ENCODE measurements around the gene NDUFA9.

NDUFA9 gene

GRCh38 chr12:4649358-4649661, 396 bp downstream of the NDUFA9 start:
- TF ChIP-seq ZNF274 (IDR thresholded peaks at IDR 0.05; ENCODE audit: low read depth, low read length), result no peak
- peak overlapping the region; percentile 76 for H3K4me3 ChIP-seq (ENCODE audit: low read length)

- TF ChIP-seq ZNF274 (IDR thresholded peaks at IDR 0.05; ENCODE audit: low read depth, low read length), result no peak
- no peak overlapping the region for H3K4me3 ChIP-seq (ENCODE audit: low read length)
These were observed 4.3 kb downstream of the NDUFA9 start for GRCh38 chr12:4653257-4653656.

GRCh38 chr12:4653691-4654090, 4.8 kb downstream of the NDUFA9 start:
- no peak overlapping the region for H3K4me3 ChIP-seq (ENCODE audit: low read length)
- TF ChIP-seq ZNF274 (IDR thresholded peaks at IDR 0.05; ENCODE audit: low read depth, low read length), result no peak

GRCh38 chr12:4663971-4664505, 15.1 kb downstream of the NDUFA9 start:
- TF ChIP-seq ZNF274 (IDR thresholded peaks at IDR 0.05; ENCODE audit: low read depth, low read length), result no peak
- H3K4me3 ChIP-seq (ENCODE audit: low read length), result no peak overlapping the region

GRCh38 chr12:4665236-4665635, 16.3 kb downstream of the NDUFA9 start:
- H3K4me3 ChIP-seq (ENCODE audit: low read length), result no peak overlapping the region
- TF ChIP-seq ZNF274 (IDR thresholded peaks at IDR 0.05; ENCODE audit: low read depth, low read length), result no peak

GRCh38 chr12:4679711-4680110, 30.8 kb downstream of the NDUFA9 start:
- no peak overlapping the region for H3K4me3 ChIP-seq (ENCODE audit: low read length)
- no peak for TF ChIP-seq ZNF274 (IDR thresholded peaks at IDR 0.05; ENCODE audit: low read depth, low read length)

GRCh38 chr12:4681732-4682131, 32.8 kb downstream of the NDUFA9 start:
- TF ChIP-seq ZNF274 (IDR thresholded peaks at IDR 0.05; ENCODE audit: low read depth, low read length), result no peak
- no peak overlapping the region for H3K4me3 ChIP-seq (ENCODE audit: low read length)

GRCh38 chr12:4685317-4685716, 36.4 kb downstream of the NDUFA9 start:
- no peak overlapping the region for H3K4me3 ChIP-seq (ENCODE audit: low read length)
- no peak for TF ChIP-seq ZNF274 (IDR thresholded peaks at IDR 0.05; ENCODE audit: low read depth, low read length)

GRCh38 chr12:4690760-4691159, 41.8 kb downstream of the NDUFA9 start:
- H3K4me3 ChIP-seq (ENCODE audit: low read length), result no peak overlapping the region

More at GRCh38 chr12:4690760-4691159, 41.8 kb downstream of the NDUFA9 start:
- TF ChIP-seq ZNF274 (IDR thresholded peaks at IDR 0.05; ENCODE audit: low read depth, low read length), result no peak

Data from GM08714 (cell line).